ENCODE data around the gene CEP76. TPM values are rescaled to one million over a fixed set of nuclear protein-coding genes. Genes with fewer than 3 reads are reported as not detected.
"Not testable (repeated sequence)": the region's sequence is repeated elsewhere in the genome, so short reads cannot be mapped to it uniquely, and the experiment has no call there.

The CEP76 gene
- total and polyA plus RNA-seq, 2 donors (not counting 3 experiments of a cell fraction or from before 2014, with no cell fraction given), result 5.8 to 8.6 TPM

DNA sequence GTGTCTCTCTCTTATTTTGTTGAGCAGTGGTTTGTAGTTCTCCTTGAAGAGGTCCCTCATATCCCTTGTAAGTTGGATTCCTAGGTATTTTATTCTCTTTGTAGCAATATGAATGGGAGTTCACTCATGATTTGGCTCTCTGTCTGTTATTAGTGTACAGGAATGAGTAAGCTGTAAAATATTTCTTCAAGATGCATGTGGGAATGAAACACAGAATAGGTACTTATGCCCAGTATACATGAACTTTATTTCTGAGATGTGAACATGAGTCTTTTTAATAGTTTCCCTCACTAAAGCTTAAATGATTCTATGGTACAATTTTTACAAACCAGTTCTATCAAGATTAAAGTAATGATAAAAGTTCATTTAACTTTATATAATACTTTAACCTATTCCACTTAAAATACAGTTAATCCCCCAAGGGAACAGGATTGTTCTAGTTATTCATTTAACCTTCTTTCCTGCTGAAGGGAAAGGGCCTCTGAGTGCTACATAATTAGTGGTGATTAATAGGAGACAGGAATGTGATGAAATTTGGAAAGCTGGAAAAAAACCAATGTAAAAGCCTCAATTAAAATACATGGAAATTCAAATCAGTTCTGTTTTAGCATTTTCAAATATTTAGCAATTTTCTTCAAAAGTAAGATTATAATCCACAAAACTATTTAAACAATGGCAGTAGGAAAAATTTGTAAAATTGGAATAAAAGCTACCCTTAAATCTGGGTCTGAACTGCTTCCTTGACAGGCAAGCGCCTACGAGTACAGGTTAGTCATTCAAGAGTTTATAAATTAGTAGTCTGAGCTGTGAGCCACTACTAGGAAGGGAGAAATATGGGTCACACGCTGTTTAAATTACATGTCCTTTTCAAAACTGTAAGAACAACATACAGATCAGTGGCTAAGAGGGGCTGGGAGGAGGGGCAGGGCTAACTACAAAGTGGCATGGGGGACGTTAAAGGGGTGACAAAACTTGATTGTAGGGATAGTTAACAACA is 73.5 kb downstream of the CEP76 start:
- H3K4me2 ChIP-seq (ENCODE audit: insufficient read depth, low read length), result peak overlapping the region; percentile 42
- H3K9me1 ChIP-seq (replicated peaks; ENCODE audit: control insufficient read depth, extremely low read depth, insufficient read depth, low read length), result no peaks in the 10 kb centered on the region
- H3K4me1 ChIP-seq (ENCODE audit: control insufficient read depth, extremely low read depth, insufficient read depth, low read length), result peaks cover 23% of the 10 kb centered on the region
- H3K36me3 ChIP-seq (ENCODE audit: control insufficient read depth in 2 of 2, extremely low read depth in 1 of 2, insufficient read depth in 2 of 2, low read length in 2 of 2), result peaks cover 0 to 2% of the 10 kb centered on the region in 2 experiments
- H3K9ac ChIP-seq (replicated peaks; ENCODE audit: extremely low read depth, insufficient read depth, low read length), result no peak overlapping the region
- no peak overlapping the region for H3K4me3 ChIP-seq (replicated peaks in 1 of 3; ENCODE audit: insufficient read depth in 1 of 3, low read depth in 1 of 3, low read length in 3 of 3)
- DNase-seq (ENCODE audit: low read depth, low spot score), result peak; percentile 55
- H4K20me1 ChIP-seq (replicated peaks; ENCODE audit: control insufficient read depth, extremely low read depth, insufficient read depth, low read length), result no peaks in the 10 kb centered on the region
- no peak overlapping the region for H2AFZ ChIP-seq (ENCODE audit: low read depth, low read length)
- no TSS peak for BruUV-seq (replicated peaks)
- H3K27ac ChIP-seq (ENCODE audit: insufficient read depth, low read depth, low read length), result peak overlapping the region; percentile 50
- no peaks in the 10 kb centered on the region for H3K27me3 ChIP-seq (ENCODE audit: control insufficient read depth in 2 of 2, insufficient read depth in 2 of 2, low read length in 2 of 2)
- TF ChIP-seq POLR2AphosphoS5 (IDR thresholded peaks at IDR 0.05; ENCODE audit: insufficient read depth, low read depth, low read length) (no peak), FOS (IDR thresholded peaks at IDR 0.05; ENCODE audit: borderline replicate concordance, insufficient read depth, low read length) (no peak), POLR2A (IDR thresholded peaks at IDR 0.05; ENCODE audit: low read depth, low read length) (no peak), GATA2 (IDR thresholded peaks at IDR 0.05; ENCODE audit: insufficient read depth, insufficient read length, low read depth, low read length) (no peak), EZH2 (IDR thresholded peaks at IDR 0.05; ENCODE audit: borderline replicate concordance, low read depth, low read length, severe bottlenecking) (no peak), MYC (IDR thresholded peaks at IDR 0.05; ENCODE audit: low read depth, low read length) (no peak), JUN (IDR thresholded peaks at IDR 0.05; ENCODE audit: borderline replicate concordance, insufficient read depth, insufficient read length, low read depth) (no peak)
- TF ChIP-seq, protein P1, sequence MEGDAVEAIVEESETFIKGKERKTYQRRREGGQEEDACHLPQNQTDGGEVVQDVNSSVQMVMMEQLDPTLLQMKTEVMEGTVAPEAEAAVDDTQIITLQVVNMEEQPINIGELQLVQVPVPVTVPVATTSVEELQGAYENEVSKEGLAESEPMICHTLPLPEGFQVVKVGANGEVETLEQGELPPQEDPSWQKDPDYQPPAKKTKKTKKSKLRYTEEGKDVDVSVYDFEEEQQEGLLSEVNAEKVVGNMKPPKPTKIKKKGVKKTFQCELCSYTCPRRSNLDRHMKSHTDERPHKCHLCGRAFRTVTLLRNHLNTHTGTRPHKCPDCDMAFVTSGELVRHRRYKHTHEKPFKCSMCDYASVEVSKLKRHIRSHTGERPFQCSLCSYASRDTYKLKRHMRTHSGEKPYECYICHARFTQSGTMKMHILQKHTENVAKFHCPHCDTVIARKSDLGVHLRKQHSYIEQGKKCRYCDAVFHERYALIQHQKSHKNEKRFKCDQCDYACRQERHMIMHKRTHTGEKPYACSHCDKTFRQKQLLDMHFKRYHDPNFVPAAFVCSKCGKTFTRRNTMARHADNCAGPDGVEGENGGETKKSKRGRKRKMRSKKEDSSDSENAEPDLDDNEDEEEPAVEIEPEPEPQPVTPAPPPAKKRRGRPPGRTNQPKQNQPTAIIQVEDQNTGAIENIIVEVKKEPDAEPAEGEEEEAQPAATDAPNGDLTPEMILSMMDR (IDR thresholded peaks at IDR 0.05; ENCODE audit: extremely low read depth in 1 of 2, insufficient read depth in 1 of 2, low read depth in 1 of 2, low read length in 2 of 2), result no peak
- TF ChIP-seq, protein P2, sequence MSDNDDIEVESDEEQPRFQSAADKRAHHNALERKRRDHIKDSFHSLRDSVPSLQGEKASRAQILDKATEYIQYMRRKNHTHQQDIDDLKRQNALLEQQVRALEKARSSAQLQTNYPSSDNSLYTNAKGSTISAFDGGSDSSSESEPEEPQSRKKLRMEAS (IDR thresholded peaks at IDR 0.05; ENCODE audit: insufficient read depth, insufficient read length), result no peak
- CTCF ChIA-PET, result interaction anchor here (1.1 to 3.2 kb wide), 10 partner anchors 9 to 166 kb away, joined by 3 to 20 read pairs (median 4); no protein-coding TSS in a partner anchor
- no peaks in the 10 kb centered on the region for H3K9me3 ChIP-seq (replicated peaks; ENCODE audit: control insufficient read depth, insufficient read depth, low read length)
- peak; percentile 63 for FAIRE-seq
- H3K79me2 ChIP-seq (ENCODE audit: control insufficient read depth, insufficient read depth, low read length), result peaks cover 23% of the 10 kb centered on the region
- dilution Hi-C loops (cut with MboI; ENCODE audit: extremely low pct_ligation_motif_present, low sequenced_read_pairs) (no loop called here), intact Hi-C loops (cut with micrococcal nuclease) (no loop called here)
- POLR2A ChIA-PET, result interaction anchor here (0.6 kb wide), 1 partner anchor 60 kb away, joined by 5 read pairs; no protein-coding TSS in a partner anchor

DNA sequence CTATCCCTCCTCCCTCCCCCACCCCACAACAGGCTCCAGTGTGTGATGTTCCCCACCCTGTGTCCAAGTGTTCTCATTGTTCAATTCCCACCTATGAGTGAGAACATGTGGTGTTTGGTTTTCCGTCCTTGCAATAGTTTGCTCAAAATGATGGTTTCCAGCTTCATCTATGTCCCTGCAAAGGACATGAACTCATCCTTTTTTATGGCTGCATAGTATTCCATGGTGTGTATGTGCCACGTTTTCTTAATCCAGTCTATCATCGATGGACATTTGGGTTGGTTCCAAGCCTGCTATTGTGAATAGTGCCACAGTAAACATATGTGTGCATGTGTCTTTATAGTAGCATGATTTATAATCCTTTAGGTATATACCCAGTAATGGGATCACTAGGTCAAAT is 75.3 kb downstream of the CEP76 start:
- DNase-seq (ENCODE audit: low read depth, low spot score); H4K20me1 ChIP-seq (replicated peaks; ENCODE audit: control insufficient read depth, extremely low read depth, insufficient read depth, low read length); FAIRE-seq; dilution Hi-C loops (cut with MboI; ENCODE audit: extremely low pct_ligation_motif_present, low sequenced_read_pairs); H3K4me2 ChIP-seq (ENCODE audit: insufficient read depth, low read length); H3K36me3 ChIP-seq (ENCODE audit: control insufficient read depth in 2 of 2, extremely low read depth in 1 of 2, insufficient read depth in 2 of 2, low read length in 2 of 2); H3K9me1 ChIP-seq (replicated peaks; ENCODE audit: control insufficient read depth, extremely low read depth, insufficient read depth, low read length); H3K9ac ChIP-seq (replicated peaks; ENCODE audit: extremely low read depth, insufficient read depth, low read length); H3K9me3 ChIP-seq (replicated peaks; ENCODE audit: control insufficient read depth, insufficient read depth, low read length); intact Hi-C loops (cut with micrococcal nuclease); BruUV-seq (replicated peaks); CTCF ChIA-PET; H3K4me3 ChIP-seq (replicated peaks in 1 of 3; ENCODE audit: insufficient read depth in 1 of 3, low read depth in 1 of 3, low read length in 3 of 3); H3K27me3 ChIP-seq (ENCODE audit: control insufficient read depth in 2 of 2, insufficient read depth in 2 of 2, low read length in 2 of 2); POLR2A ChIA-PET; H3K27ac ChIP-seq (ENCODE audit: insufficient read depth, low read depth, low read length); H2AFZ ChIP-seq (ENCODE audit: low read depth, low read length): not testable (repeated sequence)
- H3K79me2 ChIP-seq (ENCODE audit: control insufficient read depth, insufficient read depth, low read length), result peaks cover 24% of the 10 kb centered on the region
- peaks cover 23% of the 10 kb centered on the region for H3K4me1 ChIP-seq (ENCODE audit: control insufficient read depth, extremely low read depth, insufficient read depth, low read length)

Measured in endothelial cell of umbilical vein (primary cell).